Measurements from ENCODE around the gene CRK.

The CRK gene

DNA sequence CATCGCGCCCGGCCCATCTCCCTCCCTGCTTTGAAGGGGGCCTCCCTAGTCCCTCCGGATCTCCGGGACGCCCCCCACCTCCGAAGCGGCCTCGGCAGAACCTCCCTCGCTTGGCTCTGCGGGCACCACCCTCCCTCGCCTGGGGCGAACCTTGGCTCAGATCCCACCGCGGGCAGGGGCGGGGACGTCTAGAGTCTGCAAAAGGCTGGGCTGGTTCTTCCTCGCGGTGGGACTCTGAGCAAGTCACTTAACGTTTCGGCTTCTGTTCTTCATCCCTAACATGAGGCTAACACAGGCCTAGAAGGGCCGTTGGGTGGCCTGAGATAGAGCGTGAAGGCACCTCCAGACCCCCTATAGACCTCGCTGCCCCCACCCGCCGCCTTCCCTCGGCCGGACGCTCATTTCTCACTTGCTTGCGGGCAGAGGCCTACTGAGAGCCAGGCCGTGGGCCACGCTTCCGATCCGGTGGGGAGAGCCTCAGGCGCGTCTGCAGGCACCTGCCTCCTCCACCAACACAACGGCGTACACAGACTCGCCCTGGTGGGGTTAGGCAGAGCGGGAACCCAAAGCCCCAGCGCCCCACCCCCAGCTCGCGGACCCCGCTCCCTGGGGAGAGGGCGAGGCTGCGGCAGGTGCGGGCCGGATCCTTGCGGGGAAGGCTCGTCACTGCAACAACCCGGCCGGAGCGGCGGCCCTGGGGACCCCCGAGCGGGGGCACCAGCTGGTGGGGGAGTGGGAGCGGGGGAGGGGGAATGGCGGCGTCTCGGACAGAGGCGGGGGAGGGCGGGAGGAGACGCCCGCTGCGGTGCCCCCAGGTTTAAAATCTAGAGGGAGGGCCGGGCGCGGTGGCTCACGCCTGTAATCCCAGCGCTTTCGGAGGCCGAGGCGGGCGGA lies 31.0 kb upstream of the CRK start:
- DNase-seq, result peak in 12 of 51 donors; percentile 10 to 46 (median 24)

GRCh38 chr17:1485423-1486376 lies 29.7 kb upstream of the CRK start:
- peak in 5 of 51 donors; percentile 17 to 34 (median 21) for DNase-seq

- no peak for DNase-seq
Measured at GRCh38 chr17:1484676-1485422, 28.8 kb upstream of the CRK start.

- no peak for DNase-seq
Measured at GRCh38 chr17:1484060-1484535, 28.1 kb upstream of the CRK start.

- DNase-seq, result peak in 3 of 51 donors; percentile 10 to 27 (median 15)
Measured at GRCh38 chr17:1482680-1483079, 26.6 kb upstream of the CRK start.

DNA sequence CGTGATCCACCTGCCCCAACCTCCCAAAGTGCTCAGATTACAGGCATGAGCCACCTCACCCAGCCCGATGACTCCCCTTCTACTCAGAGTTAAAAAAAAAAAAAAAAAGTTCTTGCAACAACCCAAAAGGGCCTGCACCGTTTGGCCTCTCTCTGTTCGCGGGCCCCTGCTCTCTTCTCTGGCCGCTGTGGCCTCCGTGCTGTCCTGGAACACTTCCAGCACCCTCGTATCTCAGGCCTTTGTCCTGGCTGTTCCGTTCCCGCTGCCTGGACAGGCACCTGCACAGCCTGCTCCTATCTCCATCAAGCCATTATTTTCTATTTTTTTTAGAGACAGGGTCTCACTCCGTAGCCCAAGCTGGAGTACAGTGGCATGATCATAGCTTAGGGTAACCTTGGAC lies 25.7 kb upstream of the CRK start:
- no peak for DNase-seq

GRCh38 chr17:1480747-1481465 lies 24.9 kb upstream of the CRK start:
- DNase-seq, result no peak

- no peak for DNase-seq
Measured at GRCh38 chr17:1478418-1478817, 22.4 kb upstream of the CRK start.

DNA sequence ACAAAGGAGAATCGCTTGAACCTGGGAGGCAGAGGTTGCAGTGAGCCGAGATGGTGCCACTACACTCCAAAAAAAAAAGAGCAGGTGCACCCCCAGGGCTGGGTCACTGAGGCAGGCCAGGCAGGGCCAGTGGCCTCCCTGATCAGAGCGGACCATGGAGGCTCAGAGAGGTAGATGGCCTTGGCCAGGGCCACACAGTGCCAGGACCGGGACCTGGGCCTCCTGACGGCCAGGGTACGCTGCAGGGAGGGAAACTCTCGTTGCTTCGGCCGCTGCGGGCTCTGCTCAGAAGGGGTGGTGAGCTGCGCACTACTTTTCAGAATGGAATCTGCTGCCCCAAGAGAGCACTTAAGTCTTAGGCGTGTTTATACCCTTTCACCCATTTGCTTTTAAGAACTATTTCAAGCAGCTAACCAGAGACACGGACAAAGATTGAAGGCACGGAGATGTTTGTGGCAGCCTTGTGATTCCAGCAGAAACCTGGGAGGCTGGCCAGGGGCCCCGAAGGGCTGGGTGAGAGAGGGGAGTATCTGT lies 19.4 kb upstream of the CRK start:
- no peak for DNase-seq

- DNase-seq, result no peak
Measured at GRCh38 chr17:1474402-1475189, 18.6 kb upstream of the CRK start.

DNA sequence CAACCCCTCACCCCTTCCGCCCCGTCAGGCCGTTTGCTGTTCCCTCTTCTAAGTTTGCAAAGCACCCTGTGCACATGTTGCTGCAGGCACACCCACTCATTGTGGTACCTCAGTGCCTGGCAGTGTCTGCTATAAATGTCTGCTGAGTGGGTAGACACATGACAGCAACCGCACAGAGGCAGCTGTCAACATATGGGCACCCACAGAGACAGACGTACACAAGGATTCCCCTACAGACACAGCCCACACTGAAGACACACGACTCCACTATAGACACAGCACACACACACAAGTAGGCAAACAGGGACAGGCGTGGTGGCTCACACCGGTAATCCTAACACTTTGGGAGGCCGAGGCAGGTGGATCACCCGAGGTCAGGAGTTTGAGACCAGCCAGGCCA lies 17.8 kb upstream of the CRK start:
- peak in 1 of 51 donors; percentile 31 for DNase-seq

GRCh38 chr17:1473170-1473569 lies 17.1 kb upstream of the CRK start:
- DNase-seq, result no peak

DNA sequence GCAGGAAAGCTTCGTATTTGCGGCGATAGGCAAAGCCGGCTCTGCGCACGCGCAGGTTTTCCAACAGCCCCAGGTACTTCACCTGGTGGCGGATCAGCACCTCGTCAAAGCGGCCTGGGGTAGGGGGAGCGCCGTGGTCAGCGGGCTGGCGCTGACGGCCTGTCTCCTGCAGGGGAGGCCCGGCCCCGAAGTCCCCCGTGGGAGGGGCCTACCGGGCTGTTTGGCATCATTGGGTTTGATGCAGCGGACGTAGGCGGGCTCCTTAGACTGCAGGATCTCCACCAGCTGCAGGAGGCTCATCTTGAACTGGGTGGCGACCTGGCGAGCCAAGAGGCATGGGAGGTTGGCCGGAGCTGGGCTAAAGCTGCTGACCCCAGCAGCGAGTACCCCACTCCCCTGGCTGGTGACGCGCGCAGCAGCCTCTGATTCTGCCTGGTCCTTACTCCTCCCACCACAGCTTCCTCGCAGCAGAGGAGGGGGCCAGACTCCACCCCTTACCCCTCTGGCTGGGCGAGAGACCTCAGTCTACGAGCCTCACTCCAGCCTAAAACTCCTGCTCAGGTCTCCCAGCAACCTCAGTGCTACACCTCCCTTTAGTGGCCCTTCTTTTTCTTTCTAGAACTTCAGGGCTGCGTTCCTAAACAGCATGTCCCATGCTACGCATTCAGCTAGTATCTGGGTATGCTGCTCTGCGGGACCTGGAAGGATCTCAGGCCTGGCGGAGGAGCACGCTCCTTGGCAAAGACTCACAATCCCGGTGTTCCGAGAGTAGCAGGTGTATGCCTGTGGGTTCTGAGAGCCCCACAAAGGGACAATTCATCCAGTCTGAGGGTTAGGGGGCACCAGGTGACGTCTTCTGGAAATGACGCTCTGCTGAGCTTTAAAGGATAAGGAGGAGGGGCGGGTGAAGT lies 16.1 kb upstream of the CRK start:
- peak in 1 of 51 donors; percentile 7 for DNase-seq

- DNase-seq, result no peak
Measured at GRCh38 chr17:1471490-1471889, 15.5 kb upstream of the CRK start.

GRCh38 chr17:1470755-1471462 lies 14.9 kb upstream of the CRK start:
- no peak for DNase-seq

- peak in 1 of 51 donors; percentile 10 for DNase-seq
Measured at GRCh38 chr17:1470071-1470754, 14.2 kb upstream of the CRK start.

DNA sequence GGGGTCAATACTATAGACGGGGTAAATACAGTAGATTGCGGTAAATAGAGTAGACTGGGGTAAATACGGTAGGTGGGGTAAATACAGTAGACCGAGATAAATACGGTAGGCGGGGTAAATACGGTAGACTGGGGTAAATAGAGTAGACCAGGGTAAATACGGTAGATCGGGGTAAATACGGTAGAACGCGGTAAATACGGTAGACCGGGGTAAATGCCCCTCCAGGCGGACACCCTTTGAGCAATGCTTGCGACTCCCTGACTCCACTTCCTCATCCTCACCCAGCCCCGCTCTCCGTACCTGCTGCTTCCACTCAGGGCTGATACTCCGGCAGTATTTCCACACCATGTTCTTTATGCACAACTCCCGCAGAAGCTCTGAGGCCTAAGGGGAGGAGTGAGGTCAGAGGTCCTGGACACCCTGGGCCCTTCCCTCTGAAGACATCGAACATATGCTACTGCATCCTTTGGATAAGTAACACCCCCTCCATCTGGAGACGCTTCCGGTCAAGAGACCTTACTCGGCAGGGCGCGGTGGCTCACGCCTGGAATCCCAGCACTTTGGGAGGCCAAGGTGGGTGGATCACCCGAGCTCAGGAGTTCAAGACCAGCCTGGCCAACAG lies 13.3 kb upstream of the CRK start:
- DNase-seq, result peak in 1 of 51 donors; percentile 19
